Measurements from ENCODE around the gene CNIH2. TPM values are rescaled to one million over a fixed set of nuclear protein-coding genes. Genes with fewer than 3 reads are reported as not detected.

CNIH2 gene
- total and polyA plus RNA-seq, 9 of the 15 experiments (the other 6 are each of a cell fraction or from before 2014, with no cell fraction given) = 0.26 to 0.89 (median 0.40) TPM; not detected in 4

DNA sequence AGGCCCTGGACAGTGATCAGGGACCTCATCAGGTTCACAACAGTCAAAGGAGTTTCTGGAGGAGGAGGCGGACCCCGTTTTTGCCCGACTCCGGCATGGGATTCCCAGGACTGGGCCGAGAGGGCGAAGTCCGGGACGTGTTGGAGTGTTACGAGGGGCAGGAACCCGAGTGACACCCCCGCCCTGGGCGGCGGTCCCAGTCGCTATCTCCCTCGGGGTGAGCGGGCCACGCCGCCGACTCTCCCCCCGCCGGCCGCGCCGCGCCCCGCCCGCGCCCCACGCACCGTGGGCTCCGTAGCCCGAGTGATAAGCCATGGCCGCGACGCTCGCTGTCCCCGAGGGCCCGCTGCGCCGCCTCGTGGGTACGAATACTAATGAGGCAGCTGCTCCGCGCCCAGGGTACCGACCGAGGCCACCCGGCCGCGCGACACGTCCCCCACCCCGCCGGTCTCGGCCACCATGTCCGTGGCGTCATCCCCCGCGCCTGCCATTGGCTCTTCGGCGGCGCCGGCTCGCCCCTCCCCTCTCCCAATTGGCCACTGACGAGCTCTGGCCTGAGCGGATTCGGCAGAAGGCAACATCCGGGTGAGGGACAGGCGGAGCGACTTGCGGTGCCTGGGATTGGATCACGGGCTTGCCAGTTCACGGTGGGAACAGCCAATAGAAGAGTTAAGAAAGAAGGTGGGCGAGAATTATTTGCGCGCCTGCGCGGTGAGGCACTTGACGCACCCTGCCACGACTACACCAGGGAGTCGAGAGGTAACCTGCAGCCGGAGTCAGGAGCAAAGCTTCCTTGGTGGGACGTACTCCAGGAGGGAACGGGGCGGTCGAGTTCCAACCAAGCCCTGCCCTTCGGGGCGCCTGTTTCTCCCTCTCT is 10.9 kb downstream of the CNIH2 start, which contains the start of gene YIF1A (continued):
- TF ChIP-seq SIN3A (IDR thresholded peaks at IDR 0.05; ENCODE audit: borderline replicate concordance in 2 of 2, control insufficient read depth in 1 of 2, low read depth in 2 of 2, low read length in 2 of 2) = peak in 1 of 2 experiments; percentile 38; a peak in 2 of 4 replicates
- peak; percentile 57; the same call in 1 of the 2 replicates for TF ChIP-seq ZBTB7A (IDR thresholded peaks at IDR 0.05; ENCODE audit: borderline replicate concordance, control insufficient read depth, low read depth, low read length)
- TF ChIP-seq, protein P1, sequence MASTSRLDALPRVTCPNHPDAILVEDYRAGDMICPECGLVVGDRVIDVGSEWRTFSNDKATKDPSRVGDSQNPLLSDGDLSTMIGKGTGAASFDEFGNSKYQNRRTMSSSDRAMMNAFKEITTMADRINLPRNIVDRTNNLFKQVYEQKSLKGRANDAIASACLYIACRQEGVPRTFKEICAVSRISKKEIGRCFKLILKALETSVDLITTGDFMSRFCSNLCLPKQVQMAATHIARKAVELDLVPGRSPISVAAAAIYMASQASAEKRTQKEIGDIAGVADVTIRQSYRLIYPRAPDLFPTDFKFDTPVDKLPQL (IDR thresholded peaks at IDR 0.05; ENCODE audit: extremely low read depth, insufficient read length) = no peak
- TF ChIP-seq GTF2A2 (tag; IDR thresholded peaks at IDR 0.05) = no peak
- TF ChIP-seq, protein P2, sequence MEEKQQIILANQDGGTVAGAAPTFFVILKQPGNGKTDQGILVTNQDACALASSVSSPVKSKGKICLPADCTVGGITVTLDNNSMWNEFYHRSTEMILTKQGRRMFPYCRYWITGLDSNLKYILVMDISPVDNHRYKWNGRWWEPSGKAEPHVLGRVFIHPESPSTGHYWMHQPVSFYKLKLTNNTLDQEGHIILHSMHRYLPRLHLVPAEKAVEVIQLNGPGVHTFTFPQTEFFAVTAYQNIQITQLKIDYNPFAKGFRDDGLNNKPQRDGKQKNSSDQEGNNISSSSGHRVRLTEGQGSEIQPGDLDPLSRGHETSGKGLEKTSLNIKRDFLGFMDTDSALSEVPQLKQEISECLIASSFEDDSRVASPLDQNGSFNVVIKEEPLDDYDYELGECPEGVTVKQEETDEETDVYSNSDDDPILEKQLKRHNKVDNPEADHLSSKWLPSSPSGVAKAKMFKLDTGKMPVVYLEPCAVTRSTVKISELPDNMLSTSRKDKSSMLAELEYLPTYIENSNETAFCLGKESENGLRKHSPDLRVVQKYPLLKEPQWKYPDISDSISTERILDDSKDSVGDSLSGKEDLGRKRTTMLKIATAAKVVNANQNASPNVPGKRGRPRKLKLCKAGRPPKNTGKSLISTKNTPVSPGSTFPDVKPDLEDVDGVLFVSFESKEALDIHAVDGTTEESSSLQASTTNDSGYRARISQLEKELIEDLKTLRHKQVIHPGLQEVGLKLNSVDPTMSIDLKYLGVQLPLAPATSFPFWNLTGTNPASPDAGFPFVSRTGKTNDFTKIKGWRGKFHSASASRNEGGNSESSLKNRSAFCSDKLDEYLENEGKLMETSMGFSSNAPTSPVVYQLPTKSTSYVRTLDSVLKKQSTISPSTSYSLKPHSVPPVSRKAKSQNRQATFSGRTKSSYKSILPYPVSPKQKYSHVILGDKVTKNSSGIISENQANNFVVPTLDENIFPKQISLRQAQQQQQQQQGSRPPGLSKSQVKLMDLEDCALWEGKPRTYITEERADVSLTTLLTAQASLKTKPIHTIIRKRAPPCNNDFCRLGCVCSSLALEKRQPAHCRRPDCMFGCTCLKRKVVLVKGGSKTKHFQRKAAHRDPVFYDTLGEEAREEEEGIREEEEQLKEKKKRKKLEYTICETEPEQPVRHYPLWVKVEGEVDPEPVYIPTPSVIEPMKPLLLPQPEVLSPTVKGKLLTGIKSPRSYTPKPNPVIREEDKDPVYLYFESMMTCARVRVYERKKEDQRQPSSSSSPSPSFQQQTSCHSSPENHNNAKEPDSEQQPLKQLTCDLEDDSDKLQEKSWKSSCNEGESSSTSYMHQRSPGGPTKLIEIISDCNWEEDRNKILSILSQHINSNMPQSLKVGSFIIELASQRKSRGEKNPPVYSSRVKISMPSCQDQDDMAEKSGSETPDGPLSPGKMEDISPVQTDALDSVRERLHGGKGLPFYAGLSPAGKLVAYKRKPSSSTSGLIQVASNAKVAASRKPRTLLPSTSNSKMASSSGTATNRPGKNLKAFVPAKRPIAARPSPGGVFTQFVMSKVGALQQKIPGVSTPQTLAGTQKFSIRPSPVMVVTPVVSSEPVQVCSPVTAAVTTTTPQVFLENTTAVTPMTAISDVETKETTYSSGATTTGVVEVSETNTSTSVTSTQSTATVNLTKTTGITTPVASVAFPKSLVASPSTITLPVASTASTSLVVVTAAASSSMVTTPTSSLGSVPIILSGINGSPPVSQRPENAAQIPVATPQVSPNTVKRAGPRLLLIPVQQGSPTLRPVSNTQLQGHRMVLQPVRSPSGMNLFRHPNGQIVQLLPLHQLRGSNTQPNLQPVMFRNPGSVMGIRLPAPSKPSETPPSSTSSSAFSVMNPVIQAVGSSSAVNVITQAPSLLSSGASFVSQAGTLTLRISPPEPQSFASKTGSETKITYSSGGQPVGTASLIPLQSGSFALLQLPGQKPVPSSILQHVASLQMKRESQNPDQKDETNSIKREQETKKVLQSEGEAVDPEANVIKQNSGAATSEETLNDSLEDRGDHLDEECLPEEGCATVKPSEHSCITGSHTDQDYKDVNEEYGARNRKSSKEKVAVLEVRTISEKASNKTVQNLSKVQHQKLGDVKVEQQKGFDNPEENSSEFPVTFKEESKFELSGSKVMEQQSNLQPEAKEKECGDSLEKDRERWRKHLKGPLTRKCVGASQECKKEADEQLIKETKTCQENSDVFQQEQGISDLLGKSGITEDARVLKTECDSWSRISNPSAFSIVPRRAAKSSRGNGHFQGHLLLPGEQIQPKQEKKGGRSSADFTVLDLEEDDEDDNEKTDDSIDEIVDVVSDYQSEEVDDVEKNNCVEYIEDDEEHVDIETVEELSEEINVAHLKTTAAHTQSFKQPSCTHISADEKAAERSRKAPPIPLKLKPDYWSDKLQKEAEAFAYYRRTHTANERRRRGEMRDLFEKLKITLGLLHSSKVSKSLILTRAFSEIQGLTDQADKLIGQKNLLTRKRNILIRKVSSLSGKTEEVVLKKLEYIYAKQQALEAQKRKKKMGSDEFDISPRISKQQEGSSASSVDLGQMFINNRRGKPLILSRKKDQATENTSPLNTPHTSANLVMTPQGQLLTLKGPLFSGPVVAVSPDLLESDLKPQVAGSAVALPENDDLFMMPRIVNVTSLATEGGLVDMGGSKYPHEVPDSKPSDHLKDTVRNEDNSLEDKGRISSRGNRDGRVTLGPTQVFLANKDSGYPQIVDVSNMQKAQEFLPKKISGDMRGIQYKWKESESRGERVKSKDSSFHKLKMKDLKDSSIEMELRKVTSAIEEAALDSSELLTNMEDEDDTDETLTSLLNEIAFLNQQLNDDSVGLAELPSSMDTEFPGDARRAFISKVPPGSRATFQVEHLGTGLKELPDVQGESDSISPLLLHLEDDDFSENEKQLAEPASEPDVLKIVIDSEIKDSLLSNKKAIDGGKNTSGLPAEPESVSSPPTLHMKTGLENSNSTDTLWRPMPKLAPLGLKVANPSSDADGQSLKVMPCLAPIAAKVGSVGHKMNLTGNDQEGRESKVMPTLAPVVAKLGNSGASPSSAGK (IDR thresholded peaks at IDR 0.05) = no peak
- no peak for TF ChIP-seq SAP30 (IDR thresholded peaks at IDR 0.05; ENCODE audit: borderline replicate concordance, insufficient read depth, low read depth, low read length, poor library complexity, severe bottlenecking)
- TF ChIP-seq, protein P3, sequence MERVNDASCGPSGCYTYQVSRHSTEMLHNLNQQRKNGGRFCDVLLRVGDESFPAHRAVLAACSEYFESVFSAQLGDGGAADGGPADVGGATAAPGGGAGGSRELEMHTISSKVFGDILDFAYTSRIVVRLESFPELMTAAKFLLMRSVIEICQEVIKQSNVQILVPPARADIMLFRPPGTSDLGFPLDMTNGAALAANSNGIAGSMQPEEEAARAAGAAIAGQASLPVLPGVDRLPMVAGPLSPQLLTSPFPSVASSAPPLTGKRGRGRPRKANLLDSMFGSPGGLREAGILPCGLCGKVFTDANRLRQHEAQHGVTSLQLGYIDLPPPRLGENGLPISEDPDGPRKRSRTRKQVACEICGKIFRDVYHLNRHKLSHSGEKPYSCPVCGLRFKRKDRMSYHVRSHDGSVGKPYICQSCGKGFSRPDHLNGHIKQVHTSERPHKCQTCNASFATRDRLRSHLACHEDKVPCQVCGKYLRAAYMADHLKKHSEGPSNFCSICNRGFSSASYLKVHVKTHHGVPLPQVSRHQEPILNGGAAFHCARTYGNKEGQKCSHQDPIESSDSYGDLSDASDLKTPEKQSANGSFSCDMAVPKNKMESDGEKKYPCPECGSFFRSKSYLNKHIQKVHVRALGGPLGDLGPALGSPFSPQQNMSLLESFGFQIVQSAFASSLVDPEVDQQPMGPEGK (CRISPR knock-in tag; IDR thresholded peaks at IDR 0.05; ENCODE audit: borderline replicate concordance) = no peak

Measured in K562 (cell line).